GM12864 (cell line): ENCODE measurements around the gene TFE3.
A peak's percentile ranks its signal among the peaks of the same experiment; 100 is the strongest.

Experiments used
- DNase-seq: peaks from one replicate; pipeline ENCODE4 v3.0.0-alpha.2; 2011; ENCODE audit warnings: low read depth
- H3K4me3 ChIP-seq: 2 replicates; pipeline ENCODE4 v1.5.1; 2011; ENCODE audit warnings: mild to moderate bottlenecking, low read depth, low read length, control low read depth
- TF ChIP-seq, protein P1 (sequence below): IDR thresholded peaks from 2 replicates; pipeline ENCODE4 v1.5.1; 2011; ENCODE audit warnings: low read depth, mild to moderate bottlenecking, moderate library complexity, low read length, control low read depth, inconsistent platforms; ENCODE audit errors: missing control alignments

TFE3 gene

DNA sequence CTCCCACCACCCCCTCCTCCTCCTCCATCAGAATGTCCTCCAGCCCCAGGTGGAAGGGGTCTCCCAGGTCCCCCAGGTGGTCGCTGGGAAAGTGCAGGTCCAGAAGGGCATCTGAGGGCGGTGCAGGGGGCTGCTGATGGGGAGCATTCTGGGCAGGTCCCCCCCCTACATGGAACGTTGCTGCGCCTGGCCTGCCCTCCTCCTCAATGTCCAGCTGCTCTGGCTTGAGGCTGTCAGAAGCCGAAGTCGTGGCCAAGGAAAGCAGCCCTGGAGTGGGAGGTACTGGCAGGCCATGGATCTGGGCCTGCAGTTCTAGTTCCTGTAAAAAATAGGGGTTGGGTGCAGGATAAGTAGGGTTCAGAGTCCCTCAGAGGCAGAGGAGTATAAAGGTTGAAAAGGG, 12.9 kb downstream of the TFE3 start:
- H3K4me3 ChIP-seq: no peak overlapping the region
- TF ChIP-seq, protein P1, sequence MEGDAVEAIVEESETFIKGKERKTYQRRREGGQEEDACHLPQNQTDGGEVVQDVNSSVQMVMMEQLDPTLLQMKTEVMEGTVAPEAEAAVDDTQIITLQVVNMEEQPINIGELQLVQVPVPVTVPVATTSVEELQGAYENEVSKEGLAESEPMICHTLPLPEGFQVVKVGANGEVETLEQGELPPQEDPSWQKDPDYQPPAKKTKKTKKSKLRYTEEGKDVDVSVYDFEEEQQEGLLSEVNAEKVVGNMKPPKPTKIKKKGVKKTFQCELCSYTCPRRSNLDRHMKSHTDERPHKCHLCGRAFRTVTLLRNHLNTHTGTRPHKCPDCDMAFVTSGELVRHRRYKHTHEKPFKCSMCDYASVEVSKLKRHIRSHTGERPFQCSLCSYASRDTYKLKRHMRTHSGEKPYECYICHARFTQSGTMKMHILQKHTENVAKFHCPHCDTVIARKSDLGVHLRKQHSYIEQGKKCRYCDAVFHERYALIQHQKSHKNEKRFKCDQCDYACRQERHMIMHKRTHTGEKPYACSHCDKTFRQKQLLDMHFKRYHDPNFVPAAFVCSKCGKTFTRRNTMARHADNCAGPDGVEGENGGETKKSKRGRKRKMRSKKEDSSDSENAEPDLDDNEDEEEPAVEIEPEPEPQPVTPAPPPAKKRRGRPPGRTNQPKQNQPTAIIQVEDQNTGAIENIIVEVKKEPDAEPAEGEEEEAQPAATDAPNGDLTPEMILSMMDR: no peak
- no peak for DNase-seq

DNA sequence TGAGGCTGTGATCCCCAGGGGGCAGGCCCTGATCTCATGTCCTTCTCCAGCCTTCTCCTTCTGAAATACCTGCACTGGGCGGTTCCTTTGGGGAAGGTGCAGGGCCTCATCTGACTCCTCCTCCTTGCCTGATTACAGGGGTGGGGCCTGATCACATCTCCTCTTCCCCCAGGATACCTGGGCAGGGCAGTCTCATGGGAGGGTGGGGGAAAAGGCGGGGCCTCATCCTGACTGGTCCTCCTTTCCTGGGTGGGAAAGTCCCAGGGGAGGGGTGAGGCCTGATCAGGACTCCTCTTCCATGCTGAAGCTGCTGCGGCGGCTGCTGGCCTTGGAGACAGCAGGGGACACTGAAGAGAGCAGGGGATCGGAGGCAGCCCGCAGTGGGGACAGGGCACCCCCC, 13.3 kb downstream of the TFE3 start:
- TF ChIP-seq, protein P1: no peak
- DNase-seq: no peak
- no peak overlapping the region for H3K4me3 ChIP-seq

DNA sequence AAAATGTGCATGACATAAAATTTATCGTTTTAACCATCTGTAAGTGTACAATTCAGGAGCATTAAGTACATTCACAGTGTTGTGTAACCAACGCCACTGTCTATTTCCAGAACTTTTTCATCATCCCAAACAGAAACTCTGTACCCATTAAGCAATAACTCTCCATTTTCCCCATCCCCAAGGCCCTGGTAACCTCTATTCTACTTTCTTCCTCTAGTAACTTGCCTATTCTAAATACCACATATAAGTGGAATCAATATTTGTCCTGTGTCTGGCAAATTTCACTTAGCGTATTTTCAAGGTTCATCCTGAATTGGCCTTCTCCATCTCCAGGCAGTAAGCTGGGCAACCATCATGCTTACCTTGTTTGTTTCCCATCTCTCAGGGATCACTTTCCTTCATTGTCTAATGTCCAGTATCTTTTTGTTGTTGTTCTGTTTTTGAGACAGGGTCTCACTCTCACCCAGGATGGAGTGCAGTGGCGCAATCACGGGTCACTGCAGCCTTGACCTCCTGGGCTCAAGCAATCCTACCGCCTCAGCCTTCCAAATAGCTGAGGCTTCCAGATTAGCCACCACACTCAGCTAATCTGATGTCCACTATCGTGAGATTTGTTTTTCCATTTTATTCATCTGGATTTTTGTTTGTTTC, 23.4 kb downstream of the TFE3 start:
- TF ChIP-seq, protein P1: no peak
- DNase-seq: no peak
- no peak overlapping the region for H3K4me3 ChIP-seq

DNA sequence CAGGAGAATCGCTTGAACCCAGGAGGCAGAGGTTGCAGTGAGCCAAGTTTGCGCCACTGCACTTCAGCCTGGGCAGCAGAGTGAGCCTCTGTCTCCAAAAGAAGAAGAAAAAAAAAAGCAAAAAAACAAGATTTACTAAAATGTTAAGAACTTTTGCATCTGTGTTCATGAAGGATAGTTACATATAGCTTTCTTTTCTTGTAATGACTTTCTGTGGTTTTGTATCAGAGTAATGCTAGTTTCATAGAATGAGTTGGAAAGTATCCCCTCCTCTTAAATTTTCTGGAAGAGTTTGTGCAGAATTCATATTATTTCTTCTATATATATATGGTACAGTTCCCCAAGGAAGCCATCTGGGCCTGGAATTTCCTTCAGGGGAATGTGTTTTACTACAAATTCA, 24.1 kb downstream of the TFE3 start:
- DNase-seq: no peak
- H3K4me3 ChIP-seq: no peak overlapping the region
- TF ChIP-seq, protein P1: no peak

DNA sequence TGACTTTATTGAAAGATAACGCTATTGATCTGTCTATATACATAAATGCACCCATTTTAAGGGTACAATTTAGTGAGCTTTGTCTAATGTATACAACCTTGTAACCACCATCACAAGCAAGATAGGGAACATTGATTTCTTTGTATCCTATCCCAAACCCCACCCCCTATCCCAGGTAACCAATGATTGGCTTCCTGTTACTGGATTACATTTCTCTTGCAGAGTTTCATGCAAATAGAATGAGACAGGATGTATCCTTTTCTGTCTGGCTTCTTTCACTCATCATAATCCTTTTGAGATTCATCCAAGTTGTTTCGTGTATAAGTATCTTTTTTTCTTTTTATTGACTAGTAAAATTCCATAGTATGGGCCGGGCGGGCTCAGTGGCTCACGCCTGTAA, 39.5 kb downstream of the TFE3 start:
- TF ChIP-seq, protein P1: no peak
- H3K4me3 ChIP-seq: no peak overlapping the region
- no peak for DNase-seq

DNA sequence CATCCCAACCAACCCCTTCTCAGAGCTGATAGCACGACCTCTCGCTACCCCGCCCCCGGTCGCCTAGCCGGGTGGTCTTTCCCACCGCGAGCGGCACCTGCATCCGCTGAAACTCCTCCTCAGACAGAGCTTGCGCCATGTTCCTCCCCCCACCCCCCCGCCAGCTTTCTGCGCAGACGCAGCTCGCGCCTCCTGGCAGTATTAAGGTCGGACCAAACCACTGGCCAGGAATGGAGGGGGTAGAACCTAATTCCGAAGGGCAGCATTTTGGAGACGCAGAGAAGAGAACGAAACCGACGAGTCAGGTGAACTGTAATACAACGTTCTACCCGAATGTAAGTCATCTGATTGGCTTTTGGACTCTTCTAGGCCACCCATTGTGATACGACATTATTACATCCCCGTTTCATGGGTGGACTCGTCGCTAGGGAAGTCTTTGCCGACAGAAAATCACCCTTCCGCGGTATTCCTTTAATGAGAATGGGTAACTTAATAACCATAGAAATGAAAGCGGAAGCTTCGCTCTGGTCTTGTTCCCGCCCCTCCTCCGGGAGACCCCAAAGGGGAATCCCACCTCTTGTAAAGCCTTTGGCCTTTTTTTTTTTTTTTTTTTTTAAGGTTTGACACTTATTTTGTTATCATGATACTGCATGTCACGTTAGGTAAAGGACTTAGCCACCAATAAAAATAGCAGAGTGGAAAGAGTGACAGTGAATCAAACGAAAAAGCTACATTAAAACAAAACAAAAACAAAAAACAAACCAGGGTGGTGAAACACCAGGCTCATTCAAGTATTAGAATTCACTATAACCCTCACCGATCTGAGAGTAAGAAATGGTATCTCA, 40.8 kb downstream of the TFE3 start, which contains the start of gene GRIPAP1:
Gene GRIPAP1, minus strand, starts transcription at position 174 of the 845 bp plus-strand sequence. Its CDS starts 35 bp downstream, at position 139.
- DNase-seq: peak; percentile 87
- H3K4me3 ChIP-seq: peak within 1 kb of the TSS; percentile 81

More for the DNA sequence above, 40.8 kb downstream of the TFE3 start, which contains the start of gene GRIPAP1:
- TF ChIP-seq, protein P1: no peak
